T-helper 1 cell treated with Interleukin-12 subunit alpha and Interleukin-12 subunit beta and Interleukin-4 antibody, amounts not matched to agents 30 ng/mL and 1 ng/mL, for 36 hours (primary cell): ENCODE results near the gene HBM. TPM values are rescaled to one million over a fixed set of nuclear protein-coding genes. Genes with fewer than 3 reads are reported as not detected.
"Not testable (repeated sequence)": the region's sequence is repeated elsewhere in the genome, so short reads cannot be mapped to it uniquely, and the experiment has no call there.

Experiments
- intact Hi-C: fragments of 100-400 bp; cut with micrococcal nuclease; formaldehyde crosslinking; loops from one replicate; pipeline ENCODE4 v1.15.1; 2024
- total RNA-seq: library from RNA; stranded (reverse); gene quantifications from 2 replicates; pipeline ENCODE4 v1.2.3, GENCODE V29; 2022

HBM gene
- total RNA-seq, 1 donor from 2014 or later: not detected

- intact Hi-C loops: loop anchor here (1.0 to 5.0 kb wide), 5 partner anchors 44 to 181 kb away; partner anchors contain the start of gene NPRL3
These were observed 15.1 kb downstream of the HBM start for GRCh38 chr16:180681-181564.

DNA sequence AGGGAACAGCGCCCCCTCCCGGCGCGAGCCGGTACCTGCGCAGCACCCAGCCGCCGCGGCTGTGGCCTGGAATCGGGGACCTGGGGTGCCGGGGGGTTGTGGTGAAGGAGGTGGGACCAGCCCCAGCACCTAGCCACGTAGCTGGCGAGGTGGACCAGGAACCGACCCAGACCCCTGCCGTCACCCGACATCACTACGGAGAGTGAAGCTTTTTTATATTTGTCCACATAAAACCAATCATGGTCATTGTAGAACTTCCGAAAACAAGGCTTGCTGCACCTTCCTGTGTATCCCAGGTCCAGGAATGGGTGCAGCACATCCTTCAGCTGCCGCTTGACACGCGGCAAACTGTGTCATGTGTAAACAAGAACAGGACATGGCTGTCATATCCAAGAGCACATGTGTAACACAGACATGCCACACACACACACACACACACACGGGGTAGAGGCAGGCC, 15.8 kb downstream of the HBM start:
- intact Hi-C loops: loop anchor here (1.0 to 5.0 kb wide), 5 partner anchors 44 to 181 kb away; partner anchors contain the start of gene NPRL3

DNA sequence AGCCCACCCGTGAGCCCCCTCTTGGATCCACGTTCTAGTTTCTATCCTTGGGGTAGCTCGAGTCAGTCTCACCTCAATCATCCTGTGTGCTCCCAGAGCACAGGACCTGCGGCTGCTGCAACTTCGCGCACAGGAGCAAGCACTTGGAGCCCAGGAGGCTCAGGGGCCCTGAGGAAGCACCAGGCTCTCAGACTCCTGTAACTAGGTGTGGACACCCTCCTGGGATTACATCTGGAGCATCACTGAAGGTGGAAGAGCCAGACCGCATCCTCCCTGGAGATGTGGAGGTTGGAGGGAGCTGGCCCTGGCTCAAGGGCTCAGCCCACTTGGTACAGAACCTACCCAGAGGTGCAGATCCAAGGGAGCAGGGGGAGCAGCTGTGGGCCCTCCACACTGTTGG, 17.2 kb downstream of the HBM start:
- intact Hi-C loops: loop anchor here (5.0 kb wide), 1 partner anchor 46 kb away; the partner anchor contains the start of gene NPRL3

DNA sequence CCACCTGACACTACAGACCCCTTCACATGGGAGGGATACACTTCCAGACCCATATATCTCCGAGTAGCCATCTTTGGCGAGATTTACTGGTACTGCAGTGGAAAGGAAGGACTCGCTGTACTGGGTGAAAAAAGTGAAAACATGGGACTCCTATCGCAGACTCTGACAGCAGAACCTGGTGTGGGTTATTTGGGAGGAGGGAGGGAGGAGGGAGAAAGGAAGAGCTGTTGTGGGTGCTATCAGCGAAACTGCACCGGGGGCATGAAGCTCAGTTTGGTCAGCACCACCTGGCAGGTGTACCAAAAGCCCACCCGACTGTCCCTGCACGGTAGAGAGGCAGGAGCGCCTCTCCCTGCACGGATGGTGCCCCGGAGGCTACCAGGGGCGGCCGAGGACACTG, 19.4 kb downstream of the HBM start:
- intact Hi-C loops: no loop called here

DNA sequence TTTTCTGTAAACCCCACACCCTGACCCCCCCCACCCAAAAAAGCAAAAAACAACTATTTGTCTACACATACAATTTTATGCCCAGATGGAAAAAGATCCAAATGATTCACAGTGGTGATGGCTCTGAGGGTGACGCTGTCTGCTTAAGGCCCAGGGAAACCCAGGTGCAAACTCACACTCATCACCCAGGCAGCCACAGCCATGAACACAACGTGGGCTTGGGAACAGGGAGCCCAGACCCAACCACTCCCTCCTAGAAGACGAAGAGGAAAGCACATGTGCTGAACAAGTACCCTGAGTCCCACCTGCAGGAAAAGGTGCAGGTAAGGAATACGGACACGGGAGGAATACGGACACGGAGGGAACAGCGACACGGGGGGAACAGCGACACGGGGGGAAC, 19.9 kb downstream of the HBM start:
- intact Hi-C loops: no loop called here

- intact Hi-C loops: no loop called here
These were observed 21.6 kb downstream of the HBM start for GRCh38 chr16:187330-187729.

GRCh38 chr16:188674-189073, 22.9 kb downstream of the HBM start:
- intact Hi-C loops: no loop called here

- intact Hi-C loops: no loop called here
These were observed 23.9 kb downstream of the HBM start for GRCh38 chr16:189604-190186.

DNA sequence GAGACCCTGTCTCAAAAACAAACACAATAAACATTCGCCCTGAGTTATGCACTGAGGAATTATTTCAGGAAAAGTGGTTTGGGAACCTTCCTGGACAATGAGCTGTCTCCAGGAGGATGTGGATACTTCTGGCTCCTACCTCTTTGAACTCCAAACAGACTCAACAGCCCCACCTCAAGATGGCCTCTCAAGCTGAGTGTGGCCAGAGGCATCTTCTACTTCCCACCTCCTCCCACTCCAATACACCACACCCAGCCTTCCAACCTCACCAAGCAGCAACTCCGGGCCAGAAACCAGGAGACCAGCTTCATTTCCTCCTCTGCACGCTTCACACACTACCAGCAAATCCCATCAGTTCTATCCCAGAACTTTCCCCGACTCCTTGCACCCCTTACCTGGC, 26.1 kb downstream of the HBM start:
- intact Hi-C loops: no loop called here

- intact Hi-C loops: no loop called here
These were observed 26.9 kb downstream of the HBM start for GRCh38 chr16:192686-193085.

DNA sequence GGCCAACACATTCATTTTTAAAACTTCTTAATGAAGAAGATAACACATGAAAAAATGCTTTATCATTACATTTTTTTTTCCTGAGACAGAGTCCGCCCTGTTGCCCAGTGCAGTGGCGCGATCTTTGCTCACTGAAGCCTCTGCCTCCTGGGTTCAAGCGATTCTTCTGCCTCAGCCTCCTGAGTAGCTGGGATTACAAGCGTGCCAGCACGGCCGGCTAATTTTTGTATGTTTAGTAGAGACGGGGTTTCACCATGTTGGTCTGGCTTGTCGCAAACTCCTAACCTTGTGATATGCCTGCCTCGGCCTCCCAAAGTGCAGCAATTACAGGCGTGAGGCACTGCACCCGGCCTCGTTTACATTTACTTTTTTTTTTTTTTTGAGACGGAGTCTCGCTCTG, 27.7 kb downstream of the HBM start:
- intact Hi-C loops: no loop called here

GRCh38 chr16:194516-194915, 28.7 kb downstream of the HBM start:
- intact Hi-C loops: no loop called here

DNA sequence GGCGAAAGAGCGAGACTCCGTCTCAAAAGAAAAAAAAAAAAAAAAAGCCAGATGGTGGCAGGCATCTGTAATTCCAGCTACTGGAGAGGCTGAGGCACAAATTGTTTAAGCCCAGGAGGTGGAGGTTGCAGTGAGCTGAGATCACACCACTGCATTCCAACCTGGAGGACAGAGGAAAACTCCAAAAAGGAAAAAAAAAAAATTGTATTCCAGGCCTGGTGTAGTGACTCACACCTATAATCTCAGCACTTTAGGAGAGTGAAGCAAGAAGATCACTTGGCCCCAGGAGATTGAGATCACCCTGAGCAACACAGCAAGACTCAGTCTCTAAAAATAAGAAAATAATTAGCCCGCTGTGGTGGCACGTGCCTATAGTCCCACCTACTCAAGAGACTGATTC, 34.6 kb downstream of the HBM start:
- intact Hi-C loops: no loop called here

- intact Hi-C loops: no loop called here
These were observed 37.5 kb downstream of the HBM start for GRCh38 chr16:203246-203645.

GRCh38 chr16:204046-204445, 38.3 kb downstream of the HBM start:
- intact Hi-C loops: not testable (repeated sequence)

DNA sequence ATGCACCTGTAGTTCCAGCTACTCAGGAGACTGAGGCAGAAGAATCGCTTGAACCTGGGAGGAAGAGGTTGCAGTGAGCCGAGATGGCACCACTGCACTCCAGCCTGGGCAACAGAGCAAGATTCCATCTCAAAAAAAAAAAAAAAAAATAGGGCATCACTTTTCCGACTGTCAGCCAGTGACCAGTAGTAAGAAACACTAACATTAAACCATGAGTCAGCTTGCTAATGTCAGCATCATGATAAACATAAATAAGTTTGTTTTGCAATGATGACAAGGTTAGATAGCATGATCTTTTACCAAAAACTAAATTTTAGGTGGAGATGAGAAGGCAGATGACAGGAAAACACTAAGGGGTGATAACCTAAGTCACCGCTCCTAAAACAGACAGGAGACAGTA, 43.6 kb downstream of the HBM start:
- intact Hi-C loops: not testable (repeated sequence)

DNA sequence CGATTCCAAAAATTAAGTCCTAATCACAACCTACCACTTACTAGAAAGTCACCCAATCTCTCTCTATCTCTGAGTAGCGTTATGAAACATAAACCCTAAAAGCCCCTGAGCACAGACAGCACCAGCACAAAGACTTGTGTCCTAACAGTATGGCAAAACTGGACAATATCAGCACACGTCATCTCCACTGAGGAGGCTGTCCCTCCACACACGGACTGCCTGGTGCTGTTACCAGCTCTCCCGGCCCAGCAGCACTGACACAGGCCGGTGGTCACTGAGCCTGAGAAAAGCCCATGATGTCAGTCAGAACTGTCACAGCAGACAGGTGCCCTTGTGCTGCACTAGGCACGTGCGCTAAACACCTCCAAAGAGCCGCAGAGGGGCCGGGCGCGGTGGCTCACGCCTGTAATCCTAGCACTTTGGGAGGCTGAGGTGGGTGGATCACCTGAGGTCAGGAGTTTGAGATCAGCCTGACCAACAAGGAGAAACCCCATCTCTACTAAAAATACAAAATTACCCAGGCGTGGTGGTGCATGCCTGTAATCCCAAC, 45.9 kb downstream of the HBM start:
- intact Hi-C loops: not testable (repeated sequence)

DNA sequence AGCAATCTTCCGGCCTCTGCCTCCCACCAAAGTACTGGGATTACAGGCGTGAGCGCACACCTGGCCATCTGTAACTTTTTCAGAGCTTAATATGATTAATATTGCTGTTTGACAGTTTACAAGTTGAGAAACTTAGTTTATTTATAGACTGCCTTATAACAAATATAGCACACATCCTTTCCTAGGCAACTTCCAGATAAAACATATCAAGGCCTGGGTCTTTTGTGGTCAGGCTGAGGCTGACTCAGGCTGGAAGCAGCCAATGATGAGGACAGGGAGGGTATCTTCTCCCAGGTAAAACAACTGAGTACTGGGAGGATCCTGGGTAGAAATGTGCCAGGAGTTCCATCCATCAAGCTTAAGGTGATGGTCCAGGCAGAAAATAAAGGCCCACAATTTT, 47.2 kb downstream of the HBM start:
- intact Hi-C loops: no loop called here
